Spleen (tissue), 7 donors: ENCODE data around the gene ADGRV1.

Experiments used
- CTCF ChIP-seq, 11 experiments: fragments of 200-600 bp in 7 of 11; fragments of 450-650 bp in 4 of 11; sonication (generic) in 4 of 11; IDR thresholded peaks in 8 of 11; conservative IDR thresholded peaks in 3 of 11; 1 replicate in 7 of 11; 2 replicates in 4 of 11; pipeline versions ENCODE4 v1.4.0 to v1.8.0; 2016 to 2021; ENCODE audit warnings: antibody characterized with exemption in 11 of 11, inconsistent platforms in 4 of 11, mild to moderate bottlenecking in 1 of 11
- POLR2A ChIP-seq, 3 donors: fragments of 450-650 bp; IDR thresholded peaks; one replicate each; pipeline ENCODE4 v1.5.1; 2017; ENCODE audit warnings: antibody characterized with exemption in 3 of 3, mild to moderate bottlenecking in 1 of 3
- POLR2AphosphoS5 ChIP-seq, 3 donors: sonication (generic); formaldehyde crosslinking; IDR thresholded peaks; one replicate each; pipeline ENCODE4 v1.5.1; 2017; ENCODE audit warnings: antibody characterized with exemption in 3 of 3
- donor health status: DM: no; HTN: no; CAD: no; lungs with moderate emphysema.
- donor health status: DM: no; HTN: no; CAD: no.
- donor health status: DM: no; HTN: no; CAD: no.

GRCh38 chr5:91194824-91195381, 636.3 kb downstream of the ADGRV1 start:
- TF ChIP-seq POLR2AphosphoS5 (IDR thresholded peaks at IDR 0.05), result no peak
- no peak for TF ChIP-seq POLR2A (IDR thresholded peaks at IDR 0.05)
- TF ChIP-seq CTCF (IDR thresholded peaks at IDR 0.05 in 8 of 11, conservative IDR thresholded peaks at IDR 0.05 in 3 of 11), result no peak
